BLaER1 (cell line): ENCODE measurements around the gene OGFOD3.

Experiments
- H3K27ac ChIP-seq: shearing (Covaris generic); formaldehyde crosslinking; 2 replicates; pipeline ENCODE4 v1.8.1; 2022
- H3K27me3 ChIP-seq: shearing (Covaris generic); formaldehyde crosslinking; 2 replicates; pipeline ENCODE4 v1.8.1; 2022
- H3K36me3 ChIP-seq: shearing (Covaris generic); formaldehyde crosslinking; 2 replicates; pipeline ENCODE4 v1.8.1; 2022
- H3K4me1 ChIP-seq: shearing (Covaris generic); formaldehyde crosslinking; 2 replicates; pipeline ENCODE4 v1.8.1; 2022
- H3K4me2 ChIP-seq: shearing (Covaris generic); formaldehyde crosslinking; 2 replicates; pipeline ENCODE4 v1.8.1; 2022
- H3K4me3 ChIP-seq: shearing (Covaris generic); formaldehyde crosslinking; 2 replicates; pipeline ENCODE4 v1.8.1; 2022
- H3K9ac ChIP-seq: shearing (Covaris generic); formaldehyde crosslinking; 2 replicates; pipeline ENCODE4 v1.8.1; 2022
- H3K9me3 ChIP-seq: shearing (Covaris generic); formaldehyde crosslinking; 2 replicates; pipeline ENCODE4 v1.8.1; 2022
- H4K20me1 ChIP-seq: shearing (Covaris generic); formaldehyde crosslinking; 2 replicates; pipeline ENCODE4 v1.8.1; 2022
- Cebpa-rat ChIP-seq: shearing (Covaris generic); IDR thresholded peaks from 2 replicates; pipeline ENCODE4 v1.8.1; 2022

Gene OGFOD3

DNA sequence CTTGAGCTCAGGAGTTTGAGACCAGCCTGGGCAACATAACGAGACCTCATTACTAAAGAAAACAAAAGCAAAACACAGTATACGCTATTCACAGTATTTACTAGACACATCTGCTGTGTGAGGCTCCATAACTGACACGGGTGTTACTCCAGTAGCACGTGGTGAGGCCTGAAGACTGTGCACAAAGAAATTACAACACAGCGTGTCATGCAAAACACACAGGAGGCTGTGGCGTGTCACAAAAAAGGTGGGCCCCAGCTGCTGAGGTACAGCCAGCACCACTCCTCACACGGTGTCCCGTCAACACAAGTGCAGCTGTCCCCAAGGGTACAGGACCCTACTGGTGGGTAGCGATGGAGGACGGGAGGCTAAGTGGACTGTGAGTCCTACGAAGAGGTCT, 29.5 kb upstream of the OGFOD3 start:
- Histone ChIP-seq H3K4me2 (peak overlapping the region; percentile 77), H3K9me3 (peaks cover 5% of the 10 kb centered on the region; the same call in 1 of the 2 replicates), H3K4me1 (peaks cover 76% of the 10 kb centered on the region), H3K9ac (peak overlapping the region; percentile 11; the same call in 1 of the 2 replicates), H3K27me3 (no peaks in the 10 kb centered on the region), H3K27ac (peak overlapping the region; percentile 79), H3K4me3 (no peak overlapping the region), H4K20me1 (peaks cover 27% of the 10 kb centered on the region), H3K36me3 (peaks cover 33% of the 10 kb centered on the region)
- TF ChIP-seq Cebpa-rat: no peak

DNA sequence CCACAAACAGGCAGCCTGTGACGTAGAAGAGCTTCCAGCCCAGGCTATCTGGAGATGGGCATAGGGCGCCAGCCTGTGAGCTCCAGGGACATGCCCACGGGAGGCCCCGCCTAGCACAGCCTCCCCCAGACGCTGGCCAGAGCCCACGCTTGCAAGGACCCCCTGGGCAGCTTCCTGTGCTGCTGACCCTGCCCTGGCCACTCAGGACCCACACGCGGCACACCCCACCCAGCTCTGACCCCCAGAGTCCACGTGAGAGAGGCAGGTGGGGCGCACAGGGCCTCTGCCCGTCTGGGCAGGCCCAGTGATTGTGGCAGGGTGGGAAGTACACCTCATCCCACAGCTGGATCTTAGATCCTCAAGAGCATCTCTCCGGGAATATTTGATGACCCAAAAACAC, 28.3 kb upstream of the OGFOD3 start:
- H3K4me2 ChIP-seq: peak overlapping the region; percentile 98
- H3K9ac ChIP-seq: peak overlapping the region; percentile 74; the same call in 1 of the 2 replicates
- H3K4me3 ChIP-seq: no peak overlapping the region
- H3K27ac ChIP-seq: peak overlapping the region; percentile 86
- no peaks in the 10 kb centered on the region for H3K27me3 ChIP-seq
- H4K20me1 ChIP-seq: peaks cover 39% of the 10 kb centered on the region
- H3K9me3 ChIP-seq: no peaks in the 10 kb centered on the region
- peaks cover 45% of the 10 kb centered on the region for H3K36me3 ChIP-seq
- peaks cover 83% of the 10 kb centered on the region for H3K4me1 ChIP-seq
- no peak for TF ChIP-seq Cebpa-rat

DNA sequence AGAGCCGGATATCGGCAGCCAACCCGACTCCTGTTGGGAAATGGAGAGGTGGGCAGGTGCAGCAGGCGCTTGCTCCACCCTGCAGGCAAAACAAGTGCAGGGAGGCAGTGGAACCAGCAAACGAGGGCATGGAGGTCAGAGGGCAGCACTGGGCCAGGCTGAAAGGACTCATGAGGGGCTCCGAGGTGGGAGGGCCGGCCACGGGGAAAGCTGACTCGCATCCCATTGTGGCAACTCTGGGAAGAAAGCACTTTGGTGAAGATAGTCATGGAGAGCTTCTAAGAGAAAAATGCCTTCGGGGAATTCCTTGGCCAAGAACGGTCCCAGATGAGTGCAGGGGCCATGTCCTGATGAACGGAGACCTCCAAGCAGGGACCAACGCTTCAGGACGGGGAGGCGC, 27.7 kb upstream of the OGFOD3 start:
- H3K27ac ChIP-seq: peak overlapping the region; percentile 86
- no peaks in the 10 kb centered on the region for H3K27me3 ChIP-seq
- H3K4me2 ChIP-seq: peak overlapping the region; percentile 98
- H4K20me1 ChIP-seq: peaks cover 44% of the 10 kb centered on the region
- peak overlapping the region; percentile 74 for H3K9ac ChIP-seq
- no peak for TF ChIP-seq Cebpa-rat
- peaks cover 47% of the 10 kb centered on the region for H3K36me3 ChIP-seq
- H3K9me3 ChIP-seq: no peaks in the 10 kb centered on the region
- H3K4me3 ChIP-seq: peak overlapping the region; percentile 60; the same call in 1 of the 2 replicates
- H3K4me1 ChIP-seq: peaks cover 83% of the 10 kb centered on the region

DNA sequence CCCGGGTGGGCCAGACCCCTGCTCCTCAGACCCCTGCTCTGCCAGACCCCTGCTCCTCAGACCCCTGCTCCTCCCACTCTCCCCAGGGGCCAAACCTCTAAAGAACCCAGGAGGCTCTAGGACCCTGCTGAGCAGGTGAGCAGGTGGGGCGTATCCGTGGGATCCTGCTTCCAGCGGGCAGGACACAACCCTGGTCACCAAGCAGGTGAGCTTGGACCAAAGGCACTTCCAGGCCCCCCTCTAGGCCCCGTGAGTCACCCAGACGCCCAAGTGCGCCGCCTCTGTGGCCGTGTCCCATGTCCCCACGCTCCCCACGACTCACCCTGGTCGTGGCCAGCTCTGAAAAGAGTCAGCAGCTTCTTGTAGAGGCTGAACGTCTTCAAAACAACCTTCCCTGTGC, 27.2 kb upstream of the OGFOD3 start:
- H3K4me3 ChIP-seq: peak overlapping the region; percentile 60
- peak overlapping the region; percentile 74 for H3K9ac ChIP-seq
- H3K9me3 ChIP-seq: no peaks in the 10 kb centered on the region
- peak overlapping the region; percentile 86 for H3K27ac ChIP-seq
- H3K36me3 ChIP-seq: peaks cover 47% of the 10 kb centered on the region
- peaks cover 49% of the 10 kb centered on the region for H4K20me1 ChIP-seq
- no peak for TF ChIP-seq Cebpa-rat
- peak overlapping the region; percentile 98 for H3K4me2 ChIP-seq
- H3K27me3 ChIP-seq: no peaks in the 10 kb centered on the region
- H3K4me1 ChIP-seq: peaks cover 86% of the 10 kb centered on the region

DNA sequence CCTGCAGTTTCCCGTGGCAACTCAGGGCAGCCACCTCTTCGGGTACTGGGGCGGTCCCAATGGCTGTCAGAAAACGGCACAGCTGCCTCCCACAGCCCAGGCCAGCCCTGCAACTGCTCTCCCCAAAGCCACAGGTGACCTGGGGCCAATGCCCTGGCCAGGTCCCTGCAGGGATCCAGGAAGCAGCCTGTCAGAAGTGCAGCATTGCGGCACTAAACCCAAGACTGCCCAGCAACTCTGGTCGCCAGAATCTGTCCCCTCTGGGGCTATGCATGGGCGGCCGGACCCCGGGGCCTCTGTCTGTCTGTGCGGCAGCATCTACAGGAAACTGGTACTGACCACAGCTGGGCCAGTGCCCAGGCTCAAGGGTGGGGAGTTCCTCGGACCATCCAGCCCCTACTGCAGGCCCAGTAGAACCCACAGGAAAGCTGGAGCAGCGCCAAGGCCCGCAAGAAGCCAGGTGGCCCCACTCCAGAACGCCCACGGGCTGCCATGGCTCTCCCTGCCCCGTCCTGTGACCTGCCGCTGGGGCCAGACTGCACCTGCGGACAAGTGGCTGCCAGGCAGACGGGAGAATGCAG, 26.6 kb upstream of the OGFOD3 start:
- peak overlapping the region; percentile 98 for H3K4me2 ChIP-seq
- H4K20me1 ChIP-seq: peaks cover 54% of the 10 kb centered on the region
- TF ChIP-seq Cebpa-rat: no peak
- peak overlapping the region; percentile 86 for H3K27ac ChIP-seq
- no peaks in the 10 kb centered on the region for H3K27me3 ChIP-seq
- peak overlapping the region; percentile 60 for H3K4me3 ChIP-seq
- peaks cover 91% of the 10 kb centered on the region for H3K4me1 ChIP-seq
- no peaks in the 10 kb centered on the region for H3K9me3 ChIP-seq
- H3K9ac ChIP-seq: peak overlapping the region; percentile 74
- H3K36me3 ChIP-seq: peaks cover 51% of the 10 kb centered on the region

DNA sequence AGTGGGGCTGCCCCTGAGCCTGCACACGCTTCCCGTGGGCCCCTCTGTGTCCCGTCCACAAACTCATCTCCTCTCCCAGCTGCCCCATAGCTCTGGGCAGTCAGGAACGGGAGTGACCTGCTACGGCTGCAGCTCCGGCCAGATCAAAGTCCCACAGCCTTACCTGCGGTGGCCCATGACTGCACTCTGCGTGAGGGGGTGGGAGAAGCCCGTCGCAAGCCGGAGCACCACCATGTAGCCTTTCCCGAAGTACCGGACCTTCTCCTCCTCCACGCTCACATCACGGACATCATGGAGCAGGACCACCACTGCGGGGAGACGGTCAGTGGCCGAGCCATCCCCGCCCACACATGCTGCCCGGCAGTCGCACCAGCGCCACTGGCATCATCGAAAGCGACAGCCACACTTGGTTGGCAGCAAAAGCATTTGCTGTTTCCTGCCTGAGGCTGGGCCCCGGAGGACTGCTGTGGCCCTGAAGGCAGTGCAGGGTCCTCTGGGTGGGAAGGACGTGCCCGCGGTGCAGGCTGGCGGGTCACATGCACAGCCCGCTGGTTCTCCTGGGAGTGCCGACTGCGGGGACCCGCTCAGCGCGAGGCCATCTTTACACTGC, 26.0 kb upstream of the OGFOD3 start:
- H3K4me3 ChIP-seq: peak overlapping the region; percentile 60
- peak overlapping the region; percentile 98 for H3K4me2 ChIP-seq
- peaks cover 97% of the 10 kb centered on the region for H3K4me1 ChIP-seq
- H3K27me3 ChIP-seq: no peaks in the 10 kb centered on the region
- H3K9ac ChIP-seq: peak overlapping the region; percentile 74
- peaks cover 57% of the 10 kb centered on the region for H3K36me3 ChIP-seq
- TF ChIP-seq Cebpa-rat: no peak
- H3K9me3 ChIP-seq: no peaks in the 10 kb centered on the region
- H4K20me1 ChIP-seq: peaks cover 60% of the 10 kb centered on the region
- H3K27ac ChIP-seq: peak overlapping the region; percentile 86

DNA sequence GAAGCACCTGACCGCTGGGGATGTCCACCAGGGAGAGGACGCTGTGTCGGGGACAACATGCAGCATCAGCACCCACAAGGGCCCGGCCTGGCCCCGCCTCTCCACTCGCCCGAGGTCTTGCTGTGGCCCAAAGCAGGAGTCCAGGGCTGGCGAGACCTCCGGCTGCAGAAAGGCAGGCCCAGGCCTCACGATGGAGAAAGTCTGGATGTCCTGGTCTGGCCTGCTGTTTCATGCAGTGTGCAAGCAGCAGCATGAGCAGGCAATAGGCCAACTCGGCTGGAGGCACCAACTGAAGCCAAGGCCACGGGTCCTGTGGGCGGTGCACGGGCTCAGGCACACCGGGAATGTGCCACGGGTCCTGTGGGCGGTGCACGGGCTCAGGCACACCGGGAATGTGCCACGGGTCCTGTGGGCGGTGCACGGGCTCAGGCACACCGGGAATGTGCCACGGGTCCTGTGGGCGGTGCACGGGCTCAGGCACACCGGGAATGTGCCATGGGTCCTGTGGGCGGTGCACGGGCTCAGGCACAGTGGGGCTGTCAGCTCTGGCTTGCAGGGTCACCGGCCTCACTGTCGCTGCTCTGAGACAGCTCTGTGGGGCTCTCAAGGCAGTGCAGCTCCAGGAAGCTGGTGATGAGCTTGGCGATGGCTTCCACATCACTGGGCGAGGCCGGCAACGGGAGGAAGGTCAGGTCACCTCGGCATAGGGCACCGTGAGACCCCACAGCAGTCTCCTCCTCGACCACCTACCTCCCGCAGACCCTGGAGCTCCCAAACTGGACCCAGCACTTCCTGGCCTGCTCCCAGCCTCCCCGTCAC, 25.3 kb upstream of the OGFOD3 start:
- Histone ChIP-seq H3K9me3 (no peaks in the 10 kb centered on the region), H3K9ac (peak overlapping the region; percentile 74), H4K20me1 (peaks cover 60% of the 10 kb centered on the region), H3K27me3 (no peaks in the 10 kb centered on the region), H3K4me1 (peaks cover 97% of the 10 kb centered on the region), H3K27ac (peak overlapping the region; percentile 86), H3K4me2 (peak overlapping the region; percentile 98), H3K4me3 (peak overlapping the region; percentile 60; the same call in 1 of the 2 replicates), H3K36me3 (peaks cover 64% of the 10 kb centered on the region)
- TF ChIP-seq Cebpa-rat: no peak

DNA sequence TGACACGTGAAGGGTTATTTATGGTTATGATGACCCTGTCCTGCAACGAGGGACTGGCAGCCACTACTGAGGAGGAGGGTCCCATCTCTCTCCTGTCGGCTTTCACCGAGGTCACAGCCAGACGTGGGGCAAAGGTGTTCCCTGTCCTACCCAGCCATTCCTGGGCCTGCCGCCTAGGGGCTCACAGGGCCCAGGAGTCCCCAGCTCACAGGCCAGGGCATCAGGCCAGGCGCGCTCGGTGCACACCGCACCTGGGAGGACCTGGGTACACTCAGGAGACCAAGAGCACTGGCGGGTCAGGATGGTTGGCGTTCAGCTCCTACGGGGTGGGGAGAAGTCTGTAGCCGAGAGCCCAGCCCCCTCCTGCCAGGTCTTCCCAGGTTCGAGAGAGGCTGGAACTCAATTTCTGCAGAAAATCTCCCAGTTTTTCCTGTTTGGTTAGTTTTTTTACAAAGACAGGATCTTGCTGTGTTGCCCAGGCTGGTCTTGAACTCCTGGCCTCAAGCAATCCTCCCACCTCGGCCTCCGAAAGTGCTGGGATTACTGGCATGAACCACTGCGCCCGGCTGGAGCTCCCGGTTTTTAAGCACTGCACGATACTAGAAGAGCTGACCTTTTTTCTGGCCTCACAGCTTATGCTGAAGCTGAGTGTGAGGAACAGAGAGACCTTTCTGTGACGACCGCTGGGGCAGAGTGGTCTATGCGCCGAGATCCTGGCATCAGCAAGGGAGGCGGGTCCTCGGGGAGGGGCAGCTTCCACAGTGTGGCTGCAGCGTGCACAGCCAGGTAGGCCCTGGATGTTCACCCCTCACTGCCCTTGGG, 24.5 kb upstream of the OGFOD3 start:
- peak overlapping the region; percentile 36 for H3K4me3 ChIP-seq
- TF ChIP-seq Cebpa-rat: no peak
- H3K36me3 ChIP-seq: peaks cover 71% of the 10 kb centered on the region
- peaks cover 100% of the 10 kb centered on the region for H3K4me1 ChIP-seq
- H3K9ac ChIP-seq: peak overlapping the region; percentile 15
- peak overlapping the region; percentile 49 for H3K27ac ChIP-seq
- peaks cover 60% of the 10 kb centered on the region for H4K20me1 ChIP-seq
- H3K9me3 ChIP-seq: no peaks in the 10 kb centered on the region
- H3K27me3 ChIP-seq: no peaks in the 10 kb centered on the region
- peak overlapping the region; percentile 98 for H3K4me2 ChIP-seq

DNA sequence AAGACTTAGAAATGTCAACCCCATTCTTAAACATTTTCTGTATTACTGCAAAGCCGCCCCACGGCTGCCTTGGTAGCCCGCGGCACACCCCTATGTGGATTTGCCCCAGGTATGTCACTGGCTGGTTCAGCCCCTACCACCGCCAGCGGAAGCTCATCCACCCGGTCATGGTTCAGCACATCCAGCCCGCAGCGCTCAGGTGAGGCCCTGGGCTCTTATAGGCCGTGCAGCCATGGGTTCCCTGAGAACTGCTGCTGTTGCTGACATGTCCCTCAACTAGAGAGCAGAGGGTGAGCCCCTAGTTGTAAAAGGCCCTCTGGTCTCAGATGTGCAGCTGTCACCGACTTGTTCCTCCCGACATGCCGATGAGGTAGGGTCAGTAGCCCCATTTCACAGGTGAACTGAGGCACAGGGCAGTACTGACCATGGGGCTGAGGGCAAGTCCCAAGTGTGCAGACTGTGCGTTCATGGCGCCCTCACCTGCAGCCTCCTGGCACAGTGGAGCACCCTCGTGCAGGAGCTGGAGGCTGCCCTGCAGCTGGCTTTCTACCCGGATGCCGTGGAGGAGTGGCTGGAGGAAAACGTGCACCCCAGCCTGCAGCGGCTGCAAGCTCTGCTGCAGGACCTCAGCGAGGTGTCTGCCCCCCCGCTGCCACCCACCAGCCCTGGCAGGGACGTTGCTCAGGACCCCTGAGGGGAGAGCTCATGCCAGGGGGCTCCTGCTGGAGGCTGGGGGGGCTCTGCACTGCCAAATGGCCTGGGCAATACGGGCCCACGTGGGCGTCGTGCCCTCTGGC, 23.5 kb upstream of the OGFOD3 start:
- Histone ChIP-seq H3K4me3 (peak overlapping the region; percentile 36; the same call in 1 of the 2 replicates), H3K27ac (peak overlapping the region; percentile 49), H3K4me1 (peaks cover 97% of the 10 kb centered on the region), H3K4me2 (peak overlapping the region; percentile 98), H3K36me3 (peaks cover 81% of the 10 kb centered on the region), H3K9ac (peak overlapping the region; percentile 15), H3K9me3 (no peaks in the 10 kb centered on the region), H3K27me3 (no peaks in the 10 kb centered on the region), H4K20me1 (peaks cover 60% of the 10 kb centered on the region)
- no peak for TF ChIP-seq Cebpa-rat
